HTR-8/SVneo (cell line): Measurements from ENCODE around the gene FKBP1B.
"Not testable (repeated sequence)": the region's sequence is repeated elsewhere in the genome, so short reads cannot be mapped to it uniquely, and the experiment has no call there.

Experiments used
- DNase-seq: peaks from one replicate; pipeline ENCODE4 v3.0.0; 2011; ENCODE audit warnings: low spot score, mixed read lengths; ENCODE audit not compliant: insufficient read length
- FAIRE-seq: peaks from 2 replicates; lab custom pipeline; 2011; peaks lifted over from hg19 to GRCh38; lab: Jason Lieb, UNC

FKBP1B gene

DNA sequence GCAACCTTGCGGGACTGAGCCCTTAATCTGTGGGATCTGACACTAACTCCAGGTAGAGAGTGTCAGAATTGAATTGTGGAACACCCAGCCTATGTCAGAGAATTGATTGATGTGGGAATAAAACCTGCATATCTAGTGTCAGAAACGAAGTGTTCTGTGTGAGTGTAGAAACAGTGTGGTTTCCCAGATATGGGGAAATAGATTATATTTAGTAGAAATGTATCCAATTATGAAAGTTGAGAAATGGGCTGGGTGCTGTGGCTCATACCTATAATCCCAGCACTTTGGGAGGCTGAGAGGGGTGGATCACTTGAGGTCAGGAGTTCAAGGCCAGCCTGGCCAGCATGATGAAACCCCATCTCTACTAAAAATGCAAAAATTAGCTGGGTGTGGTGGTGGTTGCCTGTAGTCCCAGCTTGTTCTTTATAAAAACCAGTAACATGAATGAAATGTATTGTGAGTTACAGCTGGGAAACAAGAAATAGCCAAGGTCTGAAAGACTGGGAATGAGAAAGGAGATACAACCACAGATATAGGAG is 39.3 kb downstream of the FKBP1B start:
- DNase-seq (no peak), FAIRE-seq (no peak)

DNA sequence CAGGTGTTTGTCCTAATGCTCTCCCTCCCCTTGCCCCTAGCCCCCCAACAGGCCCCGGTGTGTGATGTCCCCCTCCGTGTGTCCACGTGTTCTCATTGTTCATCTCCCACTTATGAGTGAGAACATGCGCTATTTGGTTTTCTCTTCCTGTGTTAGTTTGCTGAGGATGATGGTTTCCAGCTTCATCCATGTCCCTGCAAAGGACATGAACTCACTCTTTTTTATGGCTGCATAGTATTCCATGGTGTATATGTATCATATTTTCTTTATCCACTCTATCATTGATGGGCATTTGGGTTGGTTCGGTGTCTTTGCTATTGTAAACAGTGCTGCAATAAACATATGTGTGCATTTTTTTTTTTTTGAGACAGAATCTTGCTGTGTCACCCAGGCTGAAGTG is 43.7 kb downstream of the FKBP1B start:
- FAIRE-seq, DNase-seq: not testable (repeated sequence)

DNA sequence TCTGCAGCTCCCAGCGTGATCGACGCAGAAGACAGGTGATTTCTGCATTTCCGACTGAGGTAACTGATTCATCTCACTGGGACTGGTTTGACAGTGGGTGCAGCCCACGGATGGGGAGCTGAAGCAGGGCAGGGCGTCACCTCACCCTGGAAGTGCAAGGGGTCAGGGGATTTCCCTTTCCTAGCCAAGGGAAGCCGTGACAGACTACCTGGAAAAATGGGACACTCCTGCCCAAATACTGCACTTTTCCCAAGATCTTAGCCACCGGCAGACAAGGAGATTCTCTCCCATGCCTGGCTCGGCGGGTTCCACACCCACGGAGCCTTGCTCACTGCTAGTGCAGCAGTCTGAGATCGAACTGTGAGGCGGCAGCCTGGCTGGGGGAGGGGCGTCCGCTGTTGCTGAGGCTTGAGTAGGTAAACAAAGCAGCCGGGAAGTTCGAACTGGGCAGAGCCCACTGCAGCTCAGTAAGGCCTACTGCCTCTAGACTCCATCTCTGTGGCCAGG is 45.7 kb downstream of the FKBP1B start:
- FAIRE-seq, DNase-seq: not testable (repeated sequence)

DNA sequence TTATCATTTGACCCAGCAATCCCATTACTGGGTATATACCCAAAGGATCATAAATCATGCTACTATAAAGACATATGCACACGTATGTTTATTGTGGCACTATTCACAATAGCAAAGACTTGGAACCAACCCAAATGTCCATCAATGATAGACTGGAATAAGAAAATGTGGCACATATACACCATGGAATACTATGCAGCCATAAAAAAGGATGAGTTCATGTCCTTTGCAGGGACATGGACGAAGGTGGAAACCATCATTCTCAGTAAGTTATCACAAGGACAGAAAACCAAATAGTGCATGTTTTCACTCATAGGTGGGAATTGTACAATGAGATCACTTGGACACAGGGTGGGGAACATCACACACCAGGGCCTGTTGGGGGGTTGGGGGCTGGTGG is 51.2 kb downstream of the FKBP1B start:
- not testable (repeated sequence) for FAIRE-seq

DNA sequence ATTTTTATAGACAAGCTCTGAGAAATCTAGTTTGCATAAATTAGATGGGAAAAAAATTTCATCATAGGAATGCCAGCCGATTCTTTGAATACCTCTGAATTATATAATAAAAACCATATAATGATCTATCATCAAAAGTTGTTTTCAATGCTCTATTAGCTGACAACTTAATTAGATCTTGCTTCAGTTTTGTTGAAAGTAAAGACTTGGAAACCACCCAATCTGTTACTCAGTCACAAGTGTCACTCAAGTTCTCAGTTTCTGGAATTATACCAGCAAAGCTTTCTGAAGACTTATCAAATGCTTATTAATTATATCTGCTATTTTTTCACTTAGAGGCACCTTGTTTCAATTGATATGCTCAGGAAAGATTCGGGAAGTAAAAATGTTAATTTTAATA is 52.5 kb downstream of the FKBP1B start:
- FAIRE-seq: no peak
- DNase-seq: no peak

More for the DNA sequence above, 51.2 kb downstream of the FKBP1B start:
- not testable (repeated sequence) for DNase-seq

DNA sequence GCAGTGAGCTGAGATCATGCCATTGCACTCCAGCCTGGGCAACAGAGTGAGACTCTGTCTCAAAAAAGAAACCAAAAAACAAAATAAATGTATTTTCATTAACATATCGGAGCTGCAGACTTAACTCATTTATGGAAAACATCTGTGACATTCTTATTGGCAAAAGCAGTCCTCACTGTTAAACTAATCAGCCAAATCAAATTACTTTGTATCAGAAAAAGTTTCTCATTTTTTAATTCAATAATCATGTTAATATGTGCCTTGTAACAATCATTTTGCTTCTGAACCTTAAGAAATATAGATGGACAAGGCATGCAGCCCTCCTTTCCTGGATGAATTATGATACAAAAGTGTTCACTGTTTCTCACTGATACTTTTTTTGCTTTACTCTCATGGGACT is 53.1 kb downstream of the FKBP1B start:
- no peak for FAIRE-seq

DNA sequence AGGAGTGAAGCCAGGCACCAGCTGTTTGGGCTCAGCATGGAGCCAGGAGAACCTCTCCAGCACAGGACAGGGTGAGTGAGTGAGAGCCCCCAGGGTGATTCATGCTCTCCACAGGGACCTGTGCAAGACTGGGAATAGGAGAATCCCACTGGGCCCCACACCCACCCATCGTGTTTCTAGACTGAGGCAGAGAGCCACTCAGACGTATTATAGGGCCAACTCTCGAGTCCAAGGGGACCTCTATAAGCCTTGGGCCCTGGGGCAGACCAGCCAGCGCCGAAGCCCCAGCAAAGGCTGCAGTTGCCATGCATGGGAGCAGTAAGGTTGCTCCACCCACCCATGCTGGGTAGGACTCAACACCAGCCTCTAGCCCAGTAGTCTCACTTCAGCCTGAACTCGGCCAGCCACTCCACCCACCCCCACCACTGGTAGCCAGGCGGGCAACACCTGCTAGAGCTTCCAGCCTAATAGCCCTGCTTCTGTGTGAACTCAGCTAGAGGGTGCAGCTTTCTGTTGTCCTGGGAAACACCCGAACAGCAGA is 54.6 kb downstream of the FKBP1B start:
- DNase-seq (no peak), FAIRE-seq (no peak)

More for the DNA sequence above, 53.1 kb downstream of the FKBP1B start:
- DNase-seq: no peak

DNA sequence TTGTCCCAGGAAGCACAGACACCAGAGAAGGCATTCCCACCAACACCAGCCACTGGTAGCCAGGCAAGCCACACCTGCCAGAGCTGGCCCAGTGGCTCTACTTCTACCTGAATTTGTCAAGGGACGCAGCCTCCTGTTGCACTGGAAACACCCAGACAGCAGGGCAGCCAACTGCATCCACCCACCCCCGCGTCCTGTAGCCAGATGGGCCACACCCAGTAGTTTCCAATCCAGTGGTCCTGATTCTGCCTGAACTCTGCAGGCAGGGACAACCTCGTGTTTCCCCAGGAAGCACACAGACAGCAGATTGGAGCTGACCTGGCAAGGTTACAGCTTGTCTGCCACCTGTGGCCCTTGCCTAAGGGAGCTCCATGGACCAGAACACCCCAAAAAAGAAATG is 55.4 kb downstream of the FKBP1B start:
- DNase-seq (no peak), FAIRE-seq (no peak)

DNA sequence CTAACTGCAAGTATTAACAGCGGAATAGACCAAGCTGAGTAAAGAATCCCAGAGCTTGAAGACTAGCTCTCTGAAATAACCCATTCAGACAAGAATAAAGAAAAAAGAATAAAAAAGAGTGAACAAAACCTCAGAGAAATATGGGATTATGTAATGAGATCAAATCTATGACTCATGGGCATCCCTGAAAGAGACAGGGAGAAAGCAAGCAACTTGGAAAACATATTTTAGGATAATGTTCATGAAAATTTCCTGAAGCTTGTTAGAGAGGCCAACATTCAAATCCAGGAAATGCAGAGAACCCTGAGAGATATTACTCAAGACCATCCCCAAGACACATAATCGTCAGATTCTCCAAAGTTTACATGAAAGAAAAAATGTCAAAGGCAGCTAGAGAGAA is 56.3 kb downstream of the FKBP1B start:
- FAIRE-seq: no peak
- DNase-seq: no peak

DNA sequence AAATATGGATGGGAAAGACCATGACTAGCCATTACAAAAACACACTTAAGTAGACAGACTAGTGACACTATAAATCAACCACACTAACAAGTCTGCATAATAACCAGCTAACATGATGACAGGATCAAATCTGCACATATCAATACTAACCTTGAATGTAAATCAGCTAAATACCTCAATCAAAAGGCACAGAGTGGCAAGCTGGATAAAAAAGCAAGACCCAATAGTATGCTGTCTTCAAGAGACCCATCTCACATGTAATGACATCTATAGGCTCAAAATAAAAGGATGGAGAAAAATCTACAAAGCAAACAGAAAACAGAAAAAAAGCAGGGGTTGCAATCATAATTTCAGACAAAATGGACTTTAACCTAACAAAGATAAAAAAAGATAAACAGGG is 57.2 kb downstream of the FKBP1B start:
- FAIRE-seq (no peak), DNase-seq (no peak)

DNA sequence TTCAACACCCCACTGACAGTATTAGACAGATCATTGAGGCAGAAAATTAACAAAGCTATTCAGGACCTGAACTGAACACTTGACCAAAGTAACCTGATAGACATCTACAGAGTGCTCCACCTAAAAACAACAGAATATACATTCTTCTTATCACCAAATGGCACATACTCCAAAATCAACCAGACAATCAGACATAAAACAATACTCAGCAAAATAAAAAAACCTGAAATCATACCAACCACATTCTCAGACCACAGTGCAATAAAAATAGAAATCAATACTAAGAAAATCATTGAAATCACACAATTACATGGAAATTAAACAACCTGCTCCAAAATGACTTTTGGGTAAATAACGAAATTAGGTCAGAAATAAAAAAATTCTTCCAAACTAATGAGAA is 57.8 kb downstream of the FKBP1B start:
- DNase-seq: no peak
- no peak for FAIRE-seq

DNA sequence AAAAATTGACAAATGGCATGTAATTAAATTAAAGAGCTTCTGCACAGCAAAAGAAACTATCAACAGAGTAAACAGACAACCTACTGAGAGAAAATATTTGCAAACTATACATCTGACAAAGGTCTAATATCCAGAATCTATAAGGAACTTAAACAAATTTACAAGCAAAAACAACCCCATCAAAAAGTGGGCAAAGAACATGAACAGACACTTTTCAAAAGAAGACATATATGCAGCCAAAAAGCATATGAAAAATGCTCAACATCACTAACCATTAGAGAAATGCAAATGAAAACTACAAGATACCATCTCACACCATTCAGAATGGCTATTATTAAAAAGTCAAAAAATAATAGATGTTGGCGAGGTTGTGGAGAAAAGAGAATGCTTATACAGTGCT is 59.9 kb downstream of the FKBP1B start:
- DNase-seq, FAIRE-seq: not testable (repeated sequence)

DNA sequence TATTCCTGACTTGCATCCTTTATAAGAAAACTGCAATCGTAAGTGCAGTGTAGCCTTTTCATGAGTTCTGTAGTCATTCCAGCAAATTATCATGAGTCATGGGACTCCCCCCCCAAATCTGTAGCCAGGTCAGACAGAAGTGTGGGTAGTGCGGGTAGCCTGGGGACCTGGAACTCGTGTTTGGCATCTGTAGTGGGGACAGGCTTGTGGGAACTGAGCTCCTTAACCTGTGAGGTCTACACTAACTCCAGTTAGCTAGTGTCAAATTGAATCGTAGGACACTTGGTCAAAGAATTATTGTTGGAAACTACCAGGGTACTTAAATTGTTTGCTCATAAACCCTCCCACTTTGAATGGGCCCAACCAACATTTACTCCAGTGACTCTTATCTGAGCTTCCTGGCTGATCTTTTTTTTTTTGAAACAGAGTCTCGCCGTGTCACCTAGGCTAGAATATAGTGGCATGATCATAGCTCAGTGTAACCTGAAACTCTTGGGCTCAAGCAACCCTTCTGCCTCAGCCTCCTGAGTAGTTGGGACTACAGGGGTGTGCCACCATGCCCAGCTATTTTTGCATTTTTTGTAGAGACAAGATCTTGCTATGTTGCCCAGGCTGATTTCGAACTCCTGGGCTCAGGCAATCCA is 61.2 kb downstream of the FKBP1B start:
- FAIRE-seq: no peak

DNA sequence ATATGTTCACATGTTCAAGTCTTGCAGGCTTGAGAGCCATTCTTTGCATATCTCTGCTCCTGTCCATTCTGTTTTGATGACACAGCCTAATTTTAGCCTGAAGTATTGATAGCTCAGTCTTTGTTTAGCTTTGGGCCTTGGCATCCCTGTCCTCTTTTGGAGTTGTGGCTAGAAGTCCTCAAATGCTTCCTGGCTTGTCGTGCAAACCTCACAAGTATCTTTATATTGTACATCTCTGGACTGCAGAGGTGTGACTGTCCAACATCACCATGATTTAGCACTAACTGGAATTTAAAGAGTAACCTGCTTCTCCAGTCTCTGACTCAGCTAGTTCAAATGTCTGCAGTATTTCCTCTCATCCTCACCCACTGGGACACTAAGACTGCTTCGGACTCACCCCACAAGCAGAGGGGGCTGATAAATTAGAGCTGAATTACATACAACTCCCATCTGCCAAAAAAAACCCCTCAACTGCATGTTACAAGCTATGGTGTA is 61.9 kb downstream of the FKBP1B start:
- DNase-seq (peak; percentile 11), FAIRE-seq (peak; percentile 36)

More for the DNA sequence above, 61.2 kb downstream of the FKBP1B start:
- DNase-seq: no peak
